Neural crest cell (in vitro differentiated cells): Measurements from ENCODE around the gene UXS1. TPM values are rescaled to one million over a fixed set of nuclear protein-coding genes. Genes with fewer than 3 reads are reported as not detected.
A peak's percentile ranks its signal among the peaks of the same experiment; 100 is the strongest.

Experiments
- DNase-seq: peaks from one replicate; pipeline ENCODE4 v3.0.0; 2021; ENCODE audit warnings: low read depth, mixed read lengths, low spot score
- H3K27ac Mint-ChIP-seq: one replicate; pipeline ENCODE4 v1.8.0; 2021; ENCODE audit warnings: mild to moderate bottlenecking, mixed read lengths; ENCODE audit not compliant: unreplicated experiment
- H3K27me3 Mint-ChIP-seq: 2 replicates; pipeline ENCODE4 v1.8.0; 2021; ENCODE audit warnings: low read depth, mild to moderate bottlenecking, mixed read lengths
- H3K36me3 Mint-ChIP-seq: 2 replicates; pipeline ENCODE4 v1.8.0; 2021; ENCODE audit warnings: low read depth, mild to moderate bottlenecking, mixed read lengths
- H3K4me1 Mint-ChIP-seq: 2 replicates; pipeline ENCODE4 v1.8.0; 2021; ENCODE audit warnings: mixed read lengths
- H3K4me3 Mint-ChIP-seq: one replicate; pipeline ENCODE4 v1.8.0; 2021; ENCODE audit warnings: mild to moderate bottlenecking, mixed read lengths
- H3K9me3 Mint-ChIP-seq: 2 replicates; pipeline ENCODE4 v1.8.0; 2021; ENCODE audit warnings: mixed read lengths
- CTCF ChIP-seq: fragments of 200-600 bp; sonication (generic); conservative IDR thresholded peaks from 2 replicates; pipeline ENCODE4 v1.5.0; 2021; ENCODE audit warnings: antibody characterized with exemption, mild to moderate bottlenecking
- total RNA-seq: library from RNA; stranded (reverse); gene quantifications from 2 replicates; pipeline ENCODE4 v1.2.1, GENCODE V29; 2021

The UXS1 gene
- total RNA-seq, 1 donor from 2014 or later: 55.4 TPM

GRCh38 chr2:106130251-106130998 lies 63.7 kb downstream of the UXS1 start:
- no peak for DNase-seq
- H3K9me3 Mint-ChIP-seq: no peaks in the 10 kb centered on the region
- H3K4me1 Mint-ChIP-seq: no peaks in the 10 kb centered on the region
- TF ChIP-seq CTCF: no peak
- no peaks in the 10 kb centered on the region for H3K27me3 Mint-ChIP-seq
- peaks cover 17% of the 10 kb centered on the region for H3K36me3 Mint-ChIP-seq
- H3K4me3 Mint-ChIP-seq: peak overlapping the region; percentile 81
- H3K27ac Mint-ChIP-seq: peak overlapping the region; percentile 90

GRCh38 chr2:106129592-106129991 lies 64.5 kb downstream of the UXS1 start:
- no peaks in the 10 kb centered on the region for H3K9me3 Mint-ChIP-seq
- H3K27me3 Mint-ChIP-seq: no peaks in the 10 kb centered on the region
- no peak for DNase-seq
- no peak for TF ChIP-seq CTCF
- H3K4me1 Mint-ChIP-seq: no peaks in the 10 kb centered on the region
- no peak overlapping the region for H3K27ac Mint-ChIP-seq
- H3K36me3 Mint-ChIP-seq: peaks cover 17% of the 10 kb centered on the region
- no peak overlapping the region for H3K4me3 Mint-ChIP-seq

GRCh38 chr2:106129150-106129549 lies 65.0 kb downstream of the UXS1 start:
- Mint-ChIP-seq H3K36me3 (peaks cover 17% of the 10 kb centered on the region), H3K4me1 (no peaks in the 10 kb centered on the region), H3K4me3 (no peak overlapping the region)

GRCh38 chr2:106127776-106128268 lies 66.3 kb downstream of the UXS1 start:
- H3K9me3 Mint-ChIP-seq: no peaks in the 10 kb centered on the region
- H3K27me3 Mint-ChIP-seq: no peaks in the 10 kb centered on the region
- no peaks in the 10 kb centered on the region for H3K4me1 Mint-ChIP-seq
- H3K27ac Mint-ChIP-seq: no peak overlapping the region
- TF ChIP-seq CTCF: no peak
- no peak for DNase-seq
- no peak overlapping the region for H3K4me3 Mint-ChIP-seq
- peaks cover 17% of the 10 kb centered on the region for H3K36me3 Mint-ChIP-seq

More at GRCh38 chr2:106129150-106129549, 65.0 kb downstream of the UXS1 start:
- Mint-ChIP-seq H3K9me3 (no peaks in the 10 kb centered on the region), H3K27me3 (no peaks in the 10 kb centered on the region), H3K27ac (no peak overlapping the region)
- no peak for TF ChIP-seq CTCF
- no peak for DNase-seq

GRCh38 chr2:106127282-106127771 lies 66.8 kb downstream of the UXS1 start:
- Mint-ChIP-seq H3K36me3 (peaks cover 17% of the 10 kb centered on the region), H3K4me3 (no peak overlapping the region)

More at GRCh38 chr2:106127282-106127771, 66.8 kb downstream of the UXS1 start:
- TF ChIP-seq CTCF: no peak
- Mint-ChIP-seq H3K27me3 (no peaks in the 10 kb centered on the region), H3K4me1 (no peaks in the 10 kb centered on the region), H3K27ac (no peak overlapping the region), H3K9me3 (no peaks in the 10 kb centered on the region)
- DNase-seq: no peak
